CD4-positive, alpha-beta memory T cell (primary cell): ENCODE measurements around the gene EPB41L5. TPM values are rescaled to one million over a fixed set of nuclear protein-coding genes. Genes with fewer than 3 reads are reported as not detected.
"Not testable (repeated sequence)": the region's sequence is repeated elsewhere in the genome, so short reads cannot be mapped to it uniquely, and the experiment has no call there.

Experiments used
- CTCF ChIA-PET: fragments of 350-600 bp; sonication (Branson Sonifier 250); formaldehyde crosslinking; loops from one replicate; lab custom pipeline; 2021; ENCODE audit warnings: inconsistent platforms; ENCODE audit not compliant: partially characterized antibody; lab: Charles Lee
- POLR2A ChIA-PET: fragments of 350-600 bp; sonication (Branson Sonifier 250); formaldehyde crosslinking; loops from one replicate; lab custom pipeline; 2021; ENCODE audit not compliant: partially characterized antibody; lab: Charles Lee
- DNase-seq, 5 donors: peaks; one replicate each; pipeline versions ENCODE4 v3.0.0 to v3.0.0-alpha.2; 2020 to 2022; ENCODE audit warnings: mixed read lengths in 1 of 5
- H3K27ac ChIP-seq: one replicate; pipeline ENCODE4 v1.7.0; 2013; ENCODE audit warnings: low read depth, low read length
- H3K27me3 ChIP-seq: 2 replicates; pipeline ENCODE4 v1.7.0; 2013; ENCODE audit warnings: mild to moderate bottlenecking, low read length, moderate library complexity; ENCODE audit not compliant: insufficient read depth
- H3K36me3 ChIP-seq: 2 replicates; pipeline ENCODE4 v1.7.0; 2013; ENCODE audit warnings: mild to moderate bottlenecking, low read length, moderate library complexity; ENCODE audit not compliant: insufficient read depth
- H3K4me1 ChIP-seq: 2 replicates; pipeline ENCODE4 v1.7.0; 2013; ENCODE audit warnings: mild to moderate bottlenecking, low read length, moderate library complexity; ENCODE audit not compliant: insufficient read depth
- H3K4me3 ChIP-seq, 2 donors: one replicate each; pipeline ENCODE4 v1.7.0; 2013; ENCODE audit warnings: low read length in 2 of 2, mild to moderate bottlenecking in 1 of 2
- H3K9me3 ChIP-seq, 2 donors: one replicate each; pipeline ENCODE4 v1.7.0; 2013; ENCODE audit warnings: low read length in 2 of 2, control low read depth in 1 of 2; ENCODE audit not compliant: control insufficient read depth in 1 of 2
- H3K27ac Mint-ChIP-seq, 7 donors: one replicate each; pipeline ENCODE4 v1.8.0; 2020 to 2021; ENCODE audit warnings: mixed read lengths in 7 of 7, mild to moderate bottlenecking in 6 of 7, inconsistent platforms in 3 of 7, moderate library complexity in 3 of 7
- H3K27me3 Mint-ChIP-seq, 2 donors: one replicate each; pipeline ENCODE4 v1.8.0; 2020 to 2021; ENCODE audit warnings: mixed read lengths in 2 of 2
- H3K36me3 Mint-ChIP-seq, 2 donors: one replicate each; pipeline ENCODE4 v1.8.0; 2020 to 2021; ENCODE audit warnings: mixed read lengths in 2 of 2, inconsistent platforms in 1 of 2, mild to moderate bottlenecking in 1 of 2
- H3K4me1 Mint-ChIP-seq, 4 donors: one replicate each; pipeline ENCODE4 v1.8.0; 2020 to 2021; ENCODE audit warnings: mixed read lengths in 4 of 4, mild to moderate bottlenecking in 1 of 4
- H3K4me3 Mint-ChIP-seq, 8 donors: one replicate each; pipeline ENCODE4 v1.8.0; 2020 to 2021; ENCODE audit warnings: mixed read lengths in 8 of 8, mild to moderate bottlenecking in 7 of 8, moderate library complexity in 6 of 8, inconsistent platforms in 3 of 8
- H3K9me3 Mint-ChIP-seq, 8 donors: one replicate each; pipeline ENCODE4 v1.8.0; 2020 to 2021; ENCODE audit warnings: mixed read lengths in 8 of 8, mild to moderate bottlenecking in 5 of 8, inconsistent platforms in 3 of 8, moderate library complexity in 1 of 8
- intact Hi-C: fragments of 100-400 bp; cut with micrococcal nuclease; formaldehyde crosslinking; loops from one replicate; pipeline ENCODE4 v1.15.1; 2023
- polyA plus RNA-seq, 2 donors: library from polyadenylated mRNA; unstranded; fragments of 300-500 nt; fragmentation: Illumina TruSeq; gene quantifications; one replicate each; pipeline ENCODE4 v1.2.3, GENCODE V29; 2021
- total RNA-seq, 2 experiments: library from RNA; stranded (reverse); gene quantifications; one replicate each; pipeline ENCODE4 v1.2.3, GENCODE V29; 2021

The EPB41L5 gene
- total and polyA plus RNA-seq, 4 experiments from 2014 or later = 1.4 to 6.2 (median 4.1) TPM

DNA sequence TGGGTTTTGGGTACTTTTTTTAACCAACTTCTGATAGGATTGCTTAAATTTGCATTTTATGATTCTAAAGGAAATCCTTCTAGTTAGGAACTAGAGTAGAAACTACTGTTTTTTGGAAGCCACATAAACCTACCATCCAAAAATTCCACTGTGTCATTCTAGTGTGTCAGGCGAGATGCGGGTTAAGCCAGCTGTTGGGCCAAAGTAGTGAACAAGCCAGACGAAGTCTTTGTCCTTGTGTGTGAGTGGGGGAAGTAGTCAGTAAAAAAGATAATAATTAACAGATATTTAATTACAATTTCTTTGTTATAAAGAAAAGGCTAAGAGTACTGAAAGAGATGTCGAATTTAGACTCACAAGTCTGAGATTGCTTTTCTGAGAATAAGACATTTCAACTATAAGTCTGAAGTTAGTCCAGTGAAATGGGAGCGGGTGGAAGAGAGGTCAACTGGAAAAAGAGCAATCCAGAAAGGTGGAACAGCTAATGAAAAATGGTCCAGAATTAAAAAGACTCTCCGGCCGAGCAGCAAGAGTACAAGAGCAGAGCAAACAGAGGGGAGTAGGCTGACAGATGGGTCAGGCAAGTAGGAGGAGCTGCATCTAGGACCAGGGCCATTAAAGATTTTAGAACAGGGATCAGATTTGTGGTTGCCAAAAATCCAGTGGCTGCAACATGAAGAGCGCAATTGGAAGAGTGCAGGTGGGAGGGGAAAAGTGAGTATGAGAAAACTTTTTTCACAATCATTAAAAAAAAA is 1.5 kb downstream of the EPB41L5 start:
- CTCF ChIA-PET = no interaction called here
- Mint-ChIP-seq H3K27ac (peak overlapping the region in 1 of 7 donors; percentile 58), H3K36me3 (no peaks in the 10 kb centered on the region), H3K9me3 (no peaks in the 10 kb centered on the region), H3K4me3 (peak overlapping the region; percentile 22 to 87 (median 73)), H3K27me3 (peaks cover 0 to 2% of the 10 kb centered on the region in 2 donors), H3K4me1 (peaks cover 13 to 20% (median 17%) of the 10 kb centered on the region in 4 donors)
- DNase-seq = no peak
- intact Hi-C loops = loop anchor here (10.0 kb wide), 1 partner anchor 240 kb away; the partner anchor contains the start of gene RALB
- Histone ChIP-seq H3K27ac (no peak overlapping the region), H3K4me1 (peaks cover 15% of the 10 kb centered on the region), H3K36me3 (no peaks in the 10 kb centered on the region), H3K9me3 (no peaks in the 10 kb centered on the region), H3K27me3 (no peaks in the 10 kb centered on the region), H3K4me3 (no peak overlapping the region)
- POLR2A ChIA-PET = interaction anchor here (1.0 kb wide), 1 partner anchor 156 kb away, joined by 3 read pairs; no protein-coding TSS in a partner anchor

DNA sequence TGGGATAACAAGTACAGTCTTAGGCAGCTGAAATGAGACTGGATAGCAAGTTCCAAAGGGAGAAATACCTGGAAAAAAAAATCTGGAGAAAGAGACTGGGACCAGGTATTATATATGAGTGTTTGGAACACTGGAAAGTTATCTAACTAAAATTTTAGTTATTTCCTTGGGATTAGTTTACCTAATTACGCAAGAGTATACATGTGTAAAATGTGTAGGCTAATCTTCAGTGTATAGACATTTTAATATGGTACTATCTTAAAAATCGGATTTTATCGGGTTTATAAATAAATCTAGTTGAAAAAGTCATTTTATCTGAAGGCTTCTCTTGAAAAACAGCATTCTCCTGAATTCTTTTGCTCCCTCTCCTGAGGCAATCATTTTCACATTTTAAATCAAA is 3.9 kb downstream of the EPB41L5 start:
- H3K36me3 Mint-ChIP-seq = peaks cover 0 to 4% of the 10 kb centered on the region in 2 donors
- intact Hi-C loops = loop anchor here (10.0 kb wide), 1 partner anchor 238 kb away; the partner anchor contains the start of gene RALB
- ChIA-PET CTCF (no interaction called here), POLR2A (no interaction called here)
- H3K4me1 ChIP-seq = peaks cover 15% of the 10 kb centered on the region
- no peak overlapping the region for H3K4me3 ChIP-seq
- H3K27ac ChIP-seq = no peak overlapping the region
- no peaks in the 10 kb centered on the region for H3K27me3 ChIP-seq
- no peak overlapping the region for H3K4me3 Mint-ChIP-seq
- DNase-seq = no peak
- no peaks in the 10 kb centered on the region for H3K9me3 Mint-ChIP-seq
- no peak overlapping the region for H3K27ac Mint-ChIP-seq
- H3K27me3 Mint-ChIP-seq = no peaks in the 10 kb centered on the region
- H3K36me3 ChIP-seq = no peaks in the 10 kb centered on the region
- no peaks in the 10 kb centered on the region for H3K9me3 ChIP-seq
- peaks cover 13 to 20% (median 17%) of the 10 kb centered on the region in 4 donors for H3K4me1 Mint-ChIP-seq

DNA sequence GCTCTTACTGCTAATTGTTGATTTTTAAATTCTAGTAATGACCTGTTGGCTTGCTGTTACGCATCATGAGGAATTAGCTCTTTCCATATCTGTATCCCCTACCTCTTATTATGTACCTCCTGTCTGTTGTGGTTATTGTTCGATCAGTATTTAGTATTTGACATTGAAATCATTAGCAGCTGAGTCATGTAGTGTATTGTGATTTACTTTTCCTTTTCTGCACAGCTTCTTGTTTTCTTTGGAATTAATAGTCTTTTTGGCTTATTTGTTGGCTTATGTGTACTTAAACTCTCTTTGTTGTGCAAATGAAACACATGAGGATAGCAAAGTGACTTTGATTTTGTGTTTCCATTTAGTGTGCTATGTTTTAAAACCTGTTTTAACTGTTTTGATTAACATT is 4.3 kb downstream of the EPB41L5 start:
- no peak for DNase-seq
- Mint-ChIP-seq H3K27me3 (no peaks in the 10 kb centered on the region), H3K36me3 (peaks cover 0 to 4% of the 10 kb centered on the region in 2 donors), H3K9me3 (no peaks in the 10 kb centered on the region), H3K4me1 (peaks cover 11 to 18% (median 15%) of the 10 kb centered on the region in 4 donors), H3K27ac (no peak overlapping the region), H3K4me3 (no peak overlapping the region)
- ChIA-PET POLR2A (no interaction called here), CTCF (no interaction called here)
- Histone ChIP-seq H3K27me3 (no peaks in the 10 kb centered on the region), H3K9me3 (no peaks in the 10 kb centered on the region), H3K4me3 (no peak overlapping the region), H3K4me1 (peaks cover 15% of the 10 kb centered on the region), H3K27ac (no peak overlapping the region), H3K36me3 (no peaks in the 10 kb centered on the region)
- intact Hi-C loops = loop anchor here (10.0 kb wide), 1 partner anchor 238 kb away; the partner anchor contains the start of gene RALB

DNA sequence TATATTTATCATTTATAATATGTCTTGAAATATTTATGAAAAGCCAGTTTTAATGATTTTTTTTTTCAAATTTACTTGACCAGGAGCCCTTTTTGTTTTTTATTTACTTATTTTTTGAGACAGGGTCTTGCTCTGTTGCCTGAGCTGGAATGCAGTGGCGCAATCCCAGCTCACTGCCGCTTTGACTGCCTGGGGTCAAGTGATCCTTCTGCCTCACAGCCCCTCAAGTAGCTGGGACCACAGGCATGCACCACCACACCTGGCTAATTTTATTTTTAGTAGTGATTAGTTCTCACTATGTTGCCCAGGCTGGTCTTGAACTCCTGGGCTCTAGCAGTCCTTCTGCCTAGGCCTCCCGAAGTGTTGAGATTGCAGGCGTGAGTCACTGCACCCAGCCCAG is 5.7 kb downstream of the EPB41L5 start:
- CTCF ChIA-PET = no interaction called here
- POLR2A ChIA-PET = no interaction called here
- H3K4me1 Mint-ChIP-seq = peaks cover 6 to 14% (median 11%) of the 10 kb centered on the region in 4 donors
- no peak overlapping the region for H3K4me3 Mint-ChIP-seq
- H3K27ac Mint-ChIP-seq = peak overlapping the region in 1 of 7 donors; percentile 29
- H3K36me3 ChIP-seq = no peaks in the 10 kb centered on the region
- intact Hi-C loops = loop anchor here (10.0 kb wide), 1 partner anchor 236 kb away; the partner anchor contains the start of gene RALB
- H3K36me3 Mint-ChIP-seq = peaks cover 5 to 16% of the 10 kb centered on the region in 2 donors
- no peak for DNase-seq
- no peaks in the 10 kb centered on the region for H3K9me3 ChIP-seq
- H3K4me3 ChIP-seq = no peak overlapping the region
- no peaks in the 10 kb centered on the region for H3K27me3 Mint-ChIP-seq
- H3K9me3 Mint-ChIP-seq = peaks cover 0 to 5% (median 2%) of the 10 kb centered on the region in 8 donors
- H3K27me3 ChIP-seq = no peaks in the 10 kb centered on the region
- peaks cover 6% of the 10 kb centered on the region for H3K4me1 ChIP-seq
- no peak overlapping the region for H3K27ac ChIP-seq

DNA sequence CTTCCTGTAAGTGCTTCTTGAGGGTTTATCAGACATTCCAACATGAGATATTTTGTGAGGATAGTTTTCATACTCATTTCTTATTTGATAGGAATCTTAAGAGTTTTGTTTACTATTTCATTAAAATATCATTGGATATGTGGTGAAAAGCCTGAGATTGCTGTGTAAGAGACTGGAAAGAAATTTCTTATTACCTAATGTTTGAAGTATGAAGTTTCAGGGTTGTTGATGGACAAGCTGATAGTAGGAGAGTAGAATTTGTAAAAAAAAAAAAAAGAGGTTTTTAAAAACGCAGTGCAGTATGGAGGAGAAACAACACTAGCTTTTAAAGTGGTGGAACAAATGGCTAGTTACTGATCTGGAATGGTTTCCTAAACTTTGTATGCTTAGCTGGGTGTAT is 7.7 kb downstream of the EPB41L5 start:
- Mint-ChIP-seq H3K9me3 (peaks cover 0 to 19% (median 12%) of the 10 kb centered on the region in 8 donors), H3K4me3 (no peak overlapping the region), H3K27ac (no peak overlapping the region)

DNA sequence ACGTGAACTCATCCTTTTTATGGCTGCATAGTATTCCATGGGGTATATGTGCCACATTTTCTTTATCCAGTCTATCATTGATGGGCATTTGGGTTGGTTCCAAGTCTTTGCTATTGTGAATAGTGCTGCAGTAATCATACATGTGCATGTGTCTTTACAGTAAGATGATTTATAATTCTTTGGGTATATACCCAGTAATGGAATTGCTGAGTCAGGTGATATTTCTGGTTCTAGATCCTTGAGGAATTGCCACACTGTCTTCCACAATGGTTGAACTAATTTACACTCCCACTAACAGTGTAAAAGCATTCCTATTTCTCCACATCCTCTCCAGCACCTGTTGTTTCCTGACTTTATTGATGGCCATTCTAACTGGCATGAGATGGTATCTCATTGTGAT is 9.6 kb downstream of the EPB41L5 start:
- CTCF ChIA-PET, H3K4me3 Mint-ChIP-seq, H3K9me3 ChIP-seq, H3K27ac ChIP-seq, H3K27me3 ChIP-seq, H3K36me3 ChIP-seq, DNase-seq, H3K4me3 ChIP-seq, H3K27ac Mint-ChIP-seq, H3K4me1 ChIP-seq, POLR2A ChIA-PET, H3K27me3 Mint-ChIP-seq, H3K4me1 Mint-ChIP-seq, intact Hi-C loops: not testable (repeated sequence)
- peaks cover 16 to 38% of the 10 kb centered on the region in 2 donors for H3K36me3 Mint-ChIP-seq
- peaks cover 0 to 19% (median 12%) of the 10 kb centered on the region in 8 donors for H3K9me3 Mint-ChIP-seq

More for the DNA sequence above, 7.7 kb downstream of the EPB41L5 start:
- H3K9me3 ChIP-seq = no peaks in the 10 kb centered on the region
- no peaks in the 10 kb centered on the region for H3K4me1 ChIP-seq
- H3K36me3 ChIP-seq = no peaks in the 10 kb centered on the region
- no peaks in the 10 kb centered on the region for H3K27me3 ChIP-seq
- Mint-ChIP-seq H3K4me1 (peaks cover 0 to 5% (median 4%) of the 10 kb centered on the region in 4 donors), H3K36me3 (peaks cover 16 to 32% of the 10 kb centered on the region in 2 donors), H3K27me3 (no peaks in the 10 kb centered on the region)
- H3K27ac ChIP-seq = no peak overlapping the region
- no peak for DNase-seq
- POLR2A ChIA-PET = no interaction called here
- CTCF ChIA-PET = no interaction called here
- intact Hi-C loops = no loop called here
- H3K4me3 ChIP-seq = no peak overlapping the region

DNA sequence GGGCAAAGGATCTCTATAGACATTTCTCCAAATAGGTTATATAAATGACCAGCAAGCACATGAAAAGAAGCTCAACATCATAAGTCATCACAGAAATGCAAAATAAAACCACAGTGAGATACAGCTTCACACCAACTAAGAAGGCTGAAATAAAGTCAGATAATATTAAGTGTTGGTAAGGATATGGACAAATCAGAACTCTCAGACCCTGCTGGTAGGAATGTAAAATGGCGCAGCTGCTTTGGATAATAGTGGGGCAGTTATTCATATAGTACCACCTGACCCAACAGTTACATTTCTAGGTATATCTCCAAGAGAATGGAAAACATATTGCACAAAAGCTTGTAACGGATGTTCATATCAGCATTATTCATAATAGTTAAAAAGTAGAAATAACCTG is 14.0 kb downstream of the EPB41L5 start:
- Histone ChIP-seq H3K4me3 (no peak overlapping the region), H3K36me3 (no peaks in the 10 kb centered on the region), H3K27me3 (no peaks in the 10 kb centered on the region), H3K27ac (no peak overlapping the region), H3K4me1 (no peaks in the 10 kb centered on the region), H3K9me3 (no peaks in the 10 kb centered on the region)
- peaks cover 0 to 1% (median 0%) of the 10 kb centered on the region in 4 donors for H3K4me1 Mint-ChIP-seq
- CTCF ChIA-PET = interaction anchor here (1.3 kb wide), 1 partner anchor 14 kb away, joined by 3 read pairs; the partner anchor contains the start of gene EPB41L5
- H3K4me3 Mint-ChIP-seq = no peak overlapping the region
- intact Hi-C loops = no loop called here
- H3K27ac Mint-ChIP-seq = no peak overlapping the region
- POLR2A ChIA-PET = no interaction called here
- no peaks in the 10 kb centered on the region for H3K27me3 Mint-ChIP-seq
- DNase-seq = no peak
- H3K9me3 Mint-ChIP-seq = peaks cover 0 to 19% (median 12%) of the 10 kb centered on the region in 8 donors
- H3K36me3 Mint-ChIP-seq = peaks cover 18 to 42% of the 10 kb centered on the region in 2 donors
